ENCODE results near the gene ROR1. TPM values are rescaled to one million over a fixed set of nuclear protein-coding genes. Genes with fewer than 3 reads are reported as not detected.

The ROR1 gene
- total RNA-seq, 1 experiment from 2014 or later: 56.3 TPM

GRCh38 chr1:63870152-63870551, 96.3 kb downstream of the ROR1 start:
- TF ChIP-seq ATF6 (CRISPR knock-in tag; IDR thresholded peaks at IDR 0.05): no peak
- TF ChIP-seq ZNF416 (CRISPR knock-in tag; IDR thresholded peaks at IDR 0.05): no peak
- no peak for TF ChIP-seq ZBTB21 (CRISPR knock-in tag; IDR thresholded peaks at IDR 0.05; ENCODE audit: borderline replicate concordance)
- no peak for TF ChIP-seq KAT7 (CRISPR knock-in tag; IDR thresholded peaks at IDR 0.05; ENCODE audit: borderline replicate concordance)
- TF ChIP-seq, protein P1, sequence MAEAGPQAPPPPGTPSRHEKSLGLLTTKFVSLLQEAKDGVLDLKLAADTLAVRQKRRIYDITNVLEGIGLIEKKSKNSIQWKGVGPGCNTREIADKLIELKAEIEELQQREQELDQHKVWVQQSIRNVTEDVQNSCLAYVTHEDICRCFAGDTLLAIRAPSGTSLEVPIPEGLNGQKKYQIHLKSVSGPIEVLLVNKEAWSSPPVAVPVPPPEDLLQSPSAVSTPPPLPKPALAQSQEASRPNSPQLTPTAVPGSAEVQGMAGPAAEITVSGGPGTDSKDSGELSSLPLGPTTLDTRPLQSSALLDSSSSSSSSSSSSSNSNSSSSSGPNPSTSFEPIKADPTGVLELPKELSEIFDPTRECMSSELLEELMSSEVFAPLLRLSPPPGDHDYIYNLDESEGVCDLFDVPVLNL (CRISPR knock-in tag; IDR thresholded peaks at IDR 0.05; ENCODE audit: borderline replicate concordance, low read depth): no peak
- no peak for TF ChIP-seq PRRX2 (CRISPR knock-in tag; IDR thresholded peaks at IDR 0.05)
- TF ChIP-seq ZNF138 (CRISPR knock-in tag; conservative IDR thresholded peaks at IDR 0.05): no peak
- TF ChIP-seq ZMAT4 (CRISPR knock-in tag; IDR thresholded peaks at IDR 0.05): no peak
- H3K4me1 Mint-ChIP-seq: peaks cover 86% of the 10 kb centered on the region
- H3K27me3 Mint-ChIP-seq (ENCODE audit: low read depth): no peaks in the 10 kb centered on the region
- H3K9me3 Mint-ChIP-seq: no peaks in the 10 kb centered on the region
- ChIA-PET POLR2A (no interaction called here), CTCF (interaction anchor here (1.0 to 3.4 kb wide), 8 partner anchors 10 to 196 kb away, joined by 3 to 16 read pairs (median 4); no protein-coding TSS in a partner anchor)
- no peak for DNase-seq (ENCODE audit: low spot score)
- ATAC-seq: no peak
- H3K36me3 Mint-ChIP-seq: no peaks in the 10 kb centered on the region
- no peak overlapping the region for H3K27ac Mint-ChIP-seq
- no peak overlapping the region for H3K4me3 Mint-ChIP-seq

DNA sequence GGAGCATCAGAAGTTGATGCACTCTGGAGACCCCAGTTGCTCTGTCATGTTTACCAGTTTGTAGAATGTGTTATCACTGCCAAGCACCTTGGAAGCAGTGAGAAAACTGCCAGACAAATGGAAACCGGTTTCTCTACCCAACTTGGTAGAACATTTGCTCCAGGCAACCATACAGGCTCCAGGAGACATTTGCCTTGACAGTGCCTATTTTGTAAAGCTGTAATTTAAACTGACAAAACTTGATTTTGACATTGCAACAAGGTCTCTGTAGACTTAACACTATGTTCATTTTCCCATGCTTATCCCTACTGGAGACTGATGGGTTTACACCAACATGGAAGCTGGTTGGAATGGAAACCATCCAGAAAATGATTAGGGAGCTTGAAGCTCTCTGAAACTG, 97.6 kb downstream of the ROR1 start:
- no peaks in the 10 kb centered on the region for H3K27me3 Mint-ChIP-seq (ENCODE audit: low read depth)
- H3K4me1 Mint-ChIP-seq: peaks cover 85% of the 10 kb centered on the region
- no peaks in the 10 kb centered on the region for H3K9me3 Mint-ChIP-seq
- CTCF ChIA-PET: interaction anchor here (0.6 to 3.4 kb wide), 10 partner anchors 12 to 266 kb away, joined by 3 to 16 read pairs (median 3); no protein-coding TSS in a partner anchor
- ATAC-seq: no peak
- no peaks in the 10 kb centered on the region for H3K36me3 Mint-ChIP-seq
- no peak overlapping the region for H3K27ac Mint-ChIP-seq
- no peak for DNase-seq (ENCODE audit: low spot score)
- POLR2A ChIA-PET: no interaction called here
- TF ChIP-seq, protein P2, sequence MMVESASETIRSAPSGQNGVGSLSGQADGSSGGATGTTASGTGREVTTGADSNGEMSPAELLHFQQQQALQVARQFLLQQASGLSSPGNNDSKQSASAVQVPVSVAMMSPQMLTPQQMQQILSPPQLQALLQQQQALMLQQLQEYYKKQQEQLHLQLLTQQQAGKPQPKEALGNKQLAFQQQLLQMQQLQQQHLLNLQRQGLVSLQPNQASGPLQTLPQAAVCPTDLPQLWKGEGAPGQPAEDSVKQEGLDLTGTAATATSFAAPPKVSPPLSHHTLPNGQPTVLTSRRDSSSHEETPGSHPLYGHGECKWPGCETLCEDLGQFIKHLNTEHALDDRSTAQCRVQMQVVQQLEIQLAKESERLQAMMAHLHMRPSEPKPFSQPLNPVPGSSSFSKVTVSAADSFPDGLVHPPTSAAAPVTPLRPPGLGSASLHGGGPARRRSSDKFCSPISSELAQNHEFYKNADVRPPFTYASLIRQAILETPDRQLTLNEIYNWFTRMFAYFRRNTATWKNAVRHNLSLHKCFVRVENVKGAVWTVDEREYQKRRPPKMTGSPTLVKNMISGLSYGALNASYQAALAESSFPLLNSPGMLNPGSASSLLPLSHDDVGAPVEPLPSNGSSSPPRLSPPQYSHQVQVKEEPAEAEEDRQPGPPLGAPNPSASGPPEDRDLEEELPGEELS (CRISPR knock-in tag; IDR thresholded peaks at IDR 0.05): no peak
- TF ChIP-seq, protein P3, sequence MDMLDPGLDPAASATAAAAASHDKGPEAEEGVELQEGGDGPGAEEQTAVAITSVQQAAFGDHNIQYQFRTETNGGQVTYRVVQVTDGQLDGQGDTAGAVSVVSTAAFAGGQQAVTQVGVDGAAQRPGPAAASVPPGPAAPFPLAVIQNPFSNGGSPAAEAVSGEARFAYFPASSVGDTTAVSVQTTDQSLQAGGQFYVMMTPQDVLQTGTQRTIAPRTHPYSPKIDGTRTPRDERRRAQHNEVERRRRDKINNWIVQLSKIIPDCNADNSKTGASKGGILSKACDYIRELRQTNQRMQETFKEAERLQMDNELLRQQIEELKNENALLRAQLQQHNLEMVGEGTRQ (CRISPR knock-in tag; IDR thresholded peaks at IDR 0.05): no peak
- TF ChIP-seq RELA (CRISPR knock-in tag; IDR thresholded peaks at IDR 0.05; ENCODE audit: borderline replicate concordance) (no peak), JAZF1 (CRISPR knock-in tag; IDR thresholded peaks at IDR 0.05) (no peak)
- TF ChIP-seq, protein P4, sequence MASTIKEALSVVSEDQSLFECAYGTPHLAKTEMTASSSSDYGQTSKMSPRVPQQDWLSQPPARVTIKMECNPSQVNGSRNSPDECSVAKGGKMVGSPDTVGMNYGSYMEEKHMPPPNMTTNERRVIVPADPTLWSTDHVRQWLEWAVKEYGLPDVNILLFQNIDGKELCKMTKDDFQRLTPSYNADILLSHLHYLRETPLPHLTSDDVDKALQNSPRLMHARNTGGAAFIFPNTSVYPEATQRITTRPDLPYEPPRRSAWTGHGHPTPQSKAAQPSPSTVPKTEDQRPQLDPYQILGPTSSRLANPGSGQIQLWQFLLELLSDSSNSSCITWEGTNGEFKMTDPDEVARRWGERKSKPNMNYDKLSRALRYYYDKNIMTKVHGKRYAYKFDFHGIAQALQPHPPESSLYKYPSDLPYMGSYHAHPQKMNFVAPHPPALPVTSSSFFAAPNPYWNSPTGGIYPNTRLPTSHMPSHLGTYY (CRISPR knock-in tag; IDR thresholded peaks at IDR 0.05): no peak
- TF ChIP-seq, protein P5, sequence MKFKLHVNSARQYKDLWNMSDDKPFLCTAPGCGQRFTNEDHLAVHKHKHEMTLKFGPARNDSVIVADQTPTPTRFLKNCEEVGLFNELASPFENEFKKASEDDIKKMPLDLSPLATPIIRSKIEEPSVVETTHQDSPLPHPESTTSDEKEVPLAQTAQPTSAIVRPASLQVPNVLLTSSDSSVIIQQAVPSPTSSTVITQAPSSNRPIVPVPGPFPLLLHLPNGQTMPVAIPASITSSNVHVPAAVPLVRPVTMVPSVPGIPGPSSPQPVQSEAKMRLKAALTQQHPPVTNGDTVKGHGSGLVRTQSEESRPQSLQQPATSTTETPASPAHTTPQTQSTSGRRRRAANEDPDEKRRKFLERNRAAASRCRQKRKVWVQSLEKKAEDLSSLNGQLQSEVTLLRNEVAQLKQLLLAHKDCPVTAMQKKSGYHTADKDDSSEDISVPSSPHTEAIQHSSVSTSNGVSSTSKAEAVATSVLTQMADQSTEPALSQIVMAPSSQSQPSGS (CRISPR knock-in tag; IDR thresholded peaks at IDR 0.05; ENCODE audit: borderline replicate concordance, low read depth): no peak
- H3K4me3 Mint-ChIP-seq: no peak overlapping the region
